Panc1 (cell line): Measurements from ENCODE around the gene VEZF1. TPM values are rescaled to one million over a fixed set of nuclear protein-coding genes. Genes with fewer than 3 reads are reported as not detected.

Experiments
- ATAC-seq: fragments of 200-7000 bp; cut with Tn5 transposase; 2 replicates; pipeline ENCODE4 v1.9.1; 2020; ENCODE audit warnings: mild to moderate bottlenecking, moderate library complexity
- BruUV-seq: library from RNA; stranded (reverse); fragments of 400-500 nt; replicated peaks from 2 replicates; lab custom pipeline; 2021; lab: Mats Ljungman, UMichigan
- CTCF ChIA-PET: fragments of 300-600 bp; sonication (Branson Sonifier 250); formaldehyde crosslinking; loops from one replicate; lab custom pipeline; 2022; ENCODE audit warnings: antibody characterized with exemption; lab: Charles Lee
- POLR2A ChIA-PET: fragments of 300-600 bp; sonication (Branson Sonifier 250); formaldehyde crosslinking; loops from one replicate; lab custom pipeline; 2022; ENCODE audit warnings: antibody characterized with exemption; lab: Charles Lee
- DNase-seq: peaks from one replicate; pipeline ENCODE4 v3.0.0-alpha.2; 2010; ENCODE audit warnings: low read depth, low spot score
- H3K27ac ChIP-seq: 2 replicates; pipeline ENCODE4 v1.5.1; 2011; ENCODE audit warnings: mild to moderate bottlenecking, low read length, inconsistent platforms
- H3K27me3 ChIP-seq: fragments of 200-500 bp; sonication (Bioruptor generic); 2 replicates; pipeline ENCODE4 v1.6.0; 2014; ENCODE audit warnings: low read length, inconsistent platforms; ENCODE audit not compliant: control insufficient read depth, insufficient read depth
- H3K36me3 ChIP-seq: fragments of 200-500 bp; sonication (Bioruptor generic); 2 replicates; pipeline ENCODE4 v1.5.1; 2014; ENCODE audit warnings: inconsistent platforms, mild to moderate bottlenecking, low read length, moderate library complexity; ENCODE audit not compliant: control insufficient read depth, insufficient read depth
- H3K4me1 ChIP-seq: 2 replicates; pipeline ENCODE4 v1.5.1; 2011; ENCODE audit warnings: inconsistent platforms, mild to moderate bottlenecking, low read length, moderate library complexity; ENCODE audit not compliant: control insufficient read depth, insufficient read depth
- H3K4me3 ChIP-seq, 2 experiments: 2 replicates each; pipeline ENCODE4 v1.5.1; 2011 to 2012; ENCODE audit warnings: low read depth in 2 of 2, low read length in 2 of 2, mild to moderate bottlenecking in 2 of 2, inconsistent platforms in 1 of 2, moderate library complexity in 1 of 2
- H3K9me3 ChIP-seq: fragments of 200-500 bp; sonication (Bioruptor generic); 2 replicates; pipeline ENCODE4 v1.5.1; 2014; ENCODE audit warnings: low read depth, mild to moderate bottlenecking, inconsistent platforms, low read length, moderate library complexity; ENCODE audit not compliant: control insufficient read depth, insufficient read depth
- POLR2AphosphoS5 ChIP-seq: IDR thresholded peaks from 2 replicates; pipeline ENCODE4 v1.6.1; 2012; ENCODE audit warnings: mild to moderate bottlenecking, low read depth, low read length, moderate library complexity
- SIN3A ChIP-seq: IDR thresholded peaks from 2 replicates; pipeline ENCODE4 v1.6.1; 2012; ENCODE audit warnings: low read depth, mild to moderate bottlenecking, low read length, moderate library complexity, borderline replicate concordance; ENCODE audit not compliant: insufficient read depth
- TCF7L2 ChIP-seq: IDR thresholded peaks from 2 replicates; pipeline ENCODE4 v1.6.1; 2011; ENCODE audit warnings: mild to moderate bottlenecking, low read depth, low read length, inconsistent platforms
- in situ Hi-C: cut with HindIII; loops from 2 replicates; pipeline ENCODE4 v1.10.0; 2016; ENCODE audit warnings: low sequenced_read_pairs, low pct_unique_long_range_greater_than_20kb
- intact Hi-C: fragments of 100-400 bp; cut with micrococcal nuclease; formaldehyde crosslinking; loops from one replicate; pipeline ENCODE4 v1.10.0; 2022; ENCODE audit not compliant: unreplicated experiment
- total RNA-seq: library from RNA; stranded (reverse); gene quantifications from one replicate; pipeline ENCODE4 v1.2.1, GENCODE V29; 2021; ENCODE audit not compliant: unreplicated experiment
- TF ChIP-seq, protein P1 (sequence below): fragments of 450-650 bp; IDR thresholded peaks from 2 replicates; pipeline ENCODE4 v1.5.1; 2017; ENCODE audit warnings: mild to moderate bottlenecking
- TF ChIP-seq, protein P2 (sequence below), 2 experiments: IDR thresholded peaks; 2 replicates each; pipeline ENCODE4 v1.6.1; 2011 to 2012; ENCODE audit warnings: low read depth in 2 of 2, control low read depth in 1 of 2, low read length in 1 of 2, mild to moderate bottlenecking in 1 of 2, moderate library complexity in 1 of 2; ENCODE audit not compliant: insufficient read depth in 1 of 2

The VEZF1 gene
- total RNA-seq, 1 experiment from 2014 or later = 73.5 TPM

- no peaks in the 10 kb centered on the region for H3K9me3 ChIP-seq
- CTCF ChIA-PET = no interaction called here
- TF ChIP-seq TCF7L2 (no peak), SIN3A (no peak)
- TF ChIP-seq, protein P1, sequence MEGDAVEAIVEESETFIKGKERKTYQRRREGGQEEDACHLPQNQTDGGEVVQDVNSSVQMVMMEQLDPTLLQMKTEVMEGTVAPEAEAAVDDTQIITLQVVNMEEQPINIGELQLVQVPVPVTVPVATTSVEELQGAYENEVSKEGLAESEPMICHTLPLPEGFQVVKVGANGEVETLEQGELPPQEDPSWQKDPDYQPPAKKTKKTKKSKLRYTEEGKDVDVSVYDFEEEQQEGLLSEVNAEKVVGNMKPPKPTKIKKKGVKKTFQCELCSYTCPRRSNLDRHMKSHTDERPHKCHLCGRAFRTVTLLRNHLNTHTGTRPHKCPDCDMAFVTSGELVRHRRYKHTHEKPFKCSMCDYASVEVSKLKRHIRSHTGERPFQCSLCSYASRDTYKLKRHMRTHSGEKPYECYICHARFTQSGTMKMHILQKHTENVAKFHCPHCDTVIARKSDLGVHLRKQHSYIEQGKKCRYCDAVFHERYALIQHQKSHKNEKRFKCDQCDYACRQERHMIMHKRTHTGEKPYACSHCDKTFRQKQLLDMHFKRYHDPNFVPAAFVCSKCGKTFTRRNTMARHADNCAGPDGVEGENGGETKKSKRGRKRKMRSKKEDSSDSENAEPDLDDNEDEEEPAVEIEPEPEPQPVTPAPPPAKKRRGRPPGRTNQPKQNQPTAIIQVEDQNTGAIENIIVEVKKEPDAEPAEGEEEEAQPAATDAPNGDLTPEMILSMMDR = no peak
- TF ChIP-seq, protein P2, sequence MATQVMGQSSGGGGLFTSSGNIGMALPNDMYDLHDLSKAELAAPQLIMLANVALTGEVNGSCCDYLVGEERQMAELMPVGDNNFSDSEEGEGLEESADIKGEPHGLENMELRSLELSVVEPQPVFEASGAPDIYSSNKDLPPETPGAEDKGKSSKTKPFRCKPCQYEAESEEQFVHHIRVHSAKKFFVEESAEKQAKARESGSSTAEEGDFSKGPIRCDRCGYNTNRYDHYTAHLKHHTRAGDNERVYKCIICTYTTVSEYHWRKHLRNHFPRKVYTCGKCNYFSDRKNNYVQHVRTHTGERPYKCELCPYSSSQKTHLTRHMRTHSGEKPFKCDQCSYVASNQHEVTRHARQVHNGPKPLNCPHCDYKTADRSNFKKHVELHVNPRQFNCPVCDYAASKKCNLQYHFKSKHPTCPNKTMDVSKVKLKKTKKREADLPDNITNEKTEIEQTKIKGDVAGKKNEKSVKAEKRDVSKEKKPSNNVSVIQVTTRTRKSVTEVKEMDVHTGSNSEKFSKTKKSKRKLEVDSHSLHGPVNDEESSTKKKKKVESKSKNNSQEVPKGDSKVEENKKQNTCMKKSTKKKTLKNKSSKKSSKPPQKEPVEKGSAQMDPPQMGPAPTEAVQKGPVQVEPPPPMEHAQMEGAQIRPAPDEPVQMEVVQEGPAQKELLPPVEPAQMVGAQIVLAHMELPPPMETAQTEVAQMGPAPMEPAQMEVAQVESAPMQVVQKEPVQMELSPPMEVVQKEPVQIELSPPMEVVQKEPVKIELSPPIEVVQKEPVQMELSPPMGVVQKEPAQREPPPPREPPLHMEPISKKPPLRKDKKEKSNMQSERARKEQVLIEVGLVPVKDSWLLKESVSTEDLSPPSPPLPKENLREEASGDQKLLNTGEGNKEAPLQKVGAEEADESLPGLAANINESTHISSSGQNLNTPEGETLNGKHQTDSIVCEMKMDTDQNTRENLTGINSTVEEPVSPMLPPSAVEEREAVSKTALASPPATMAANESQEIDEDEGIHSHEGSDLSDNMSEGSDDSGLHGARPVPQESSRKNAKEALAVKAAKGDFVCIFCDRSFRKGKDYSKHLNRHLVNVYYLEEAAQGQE (IDR thresholded peaks at IDR 0.05; ENCODE audit: insufficient read depth in 1 of 2, low read depth in 2 of 2, low read length in 1 of 2) = no peak
- POLR2A ChIA-PET = no interaction called here
- no peaks in the 10 kb centered on the region for H3K27me3 ChIP-seq
- H3K4me3 ChIP-seq = no peak overlapping the region
- BruUV-seq = no TSS peak
- no peaks in the 10 kb centered on the region for H3K36me3 ChIP-seq
- in situ Hi-C loops (no loop called here), intact Hi-C loops (no loop called here)
- ATAC-seq (no peak), DNase-seq (no peak)
- H3K27ac ChIP-seq = no peak overlapping the region
- peaks cover 11% of the 10 kb centered on the region for H3K4me1 ChIP-seq
Measured at GRCh38 chr17:57963149-57963511, 24.9 kb downstream of the VEZF1 start.

DNA sequence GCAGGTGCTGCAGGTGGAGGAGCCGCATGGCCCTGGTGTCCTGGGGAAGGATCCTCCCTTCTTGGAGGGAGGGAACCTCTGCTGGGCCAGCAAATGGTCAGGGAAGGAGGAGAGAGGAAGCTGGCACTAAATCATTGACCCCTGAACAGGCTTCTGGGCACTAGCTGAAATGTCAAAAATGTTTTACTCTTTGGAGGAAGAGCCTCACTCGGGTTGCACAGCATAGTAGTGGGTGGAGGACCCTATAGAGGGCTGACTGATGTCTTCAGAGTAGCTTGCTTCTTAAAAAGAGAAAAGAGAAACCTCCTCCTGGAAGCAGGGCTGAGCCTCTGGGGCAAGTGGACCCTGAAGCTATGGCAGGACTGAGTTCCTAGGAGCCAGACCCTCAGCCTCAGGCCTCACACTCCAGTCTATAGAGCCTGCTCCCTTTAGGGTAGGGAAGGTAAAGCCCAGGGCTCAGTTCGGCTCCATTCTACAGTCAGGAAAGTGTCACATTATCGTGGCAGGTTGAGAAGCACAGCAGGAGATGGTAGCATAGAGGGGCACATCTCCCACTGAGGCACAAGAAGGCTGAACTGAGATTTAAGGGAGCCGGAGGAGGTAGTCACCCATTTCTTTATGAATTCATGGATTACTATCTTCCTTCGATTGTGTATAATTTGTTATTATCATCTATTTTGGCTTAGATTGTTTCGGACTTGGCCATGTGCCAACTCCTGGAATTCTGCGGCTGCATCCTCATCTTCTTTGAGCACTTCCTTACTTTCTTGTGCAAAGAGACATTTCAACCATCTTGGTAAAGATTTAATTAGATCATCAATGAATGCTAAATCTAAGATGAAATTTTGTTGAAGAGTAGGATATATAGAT is 25.5 kb downstream of the VEZF1 start:
- ATAC-seq (no peak), DNase-seq (no peak)
- no peak overlapping the region for H3K4me3 ChIP-seq
- CTCF ChIA-PET = no interaction called here
- in situ Hi-C loops = no loop called here
- peaks cover 14% of the 10 kb centered on the region for H3K4me1 ChIP-seq
- no TSS peak for BruUV-seq
- intact Hi-C loops = no loop called here
- no peaks in the 10 kb centered on the region for H3K36me3 ChIP-seq
- H3K9me3 ChIP-seq = no peaks in the 10 kb centered on the region
- POLR2A ChIA-PET = no interaction called here
- TF ChIP-seq TCF7L2 (no peak), POLR2AphosphoS5 (no peak), SIN3A (no peak)
- TF ChIP-seq, protein P2 (IDR thresholded peaks at IDR 0.05; ENCODE audit: insufficient read depth in 1 of 2, low read depth in 2 of 2, low read length in 1 of 2) = no peak
- TF ChIP-seq, protein P1 = no peak
- H3K27me3 ChIP-seq = no peaks in the 10 kb centered on the region
- no peak overlapping the region for H3K27ac ChIP-seq
